ENCODE measurements around the gene KIF18A. TPM values are rescaled to one million over a fixed set of nuclear protein-coding genes. Genes with fewer than 3 reads are reported as not detected.

KIF18A gene
- total RNA-seq, 1 experiment from 2014 or later: 20.8 TPM

- intact Hi-C loops (cut with micrococcal nuclease; ENCODE audit: unreplicated experiment): no loop called here
- peaks cover 22% of the 10 kb centered on the region; the same call in 1 of the 2 replicates for H3K36me3 ChIP-seq (ENCODE audit: control insufficient read depth, insufficient read depth, low read length)
- no peaks in the 10 kb centered on the region for H3K9me3 ChIP-seq (ENCODE audit: control insufficient read depth, insufficient read depth, low read depth, low read length)
- H3K27me3 ChIP-seq (ENCODE audit: control insufficient read depth, insufficient read depth, low read length): no peaks in the 10 kb centered on the region
- no peak overlapping the region for H3K4me3 ChIP-seq (ENCODE audit: low read depth in 2 of 2, low read length in 2 of 2)
- CTCF ChIA-PET: interaction anchor here (0.6 kb wide), 1 partner anchor 378 kb away, joined by 6 read pairs; no protein-coding TSS in a partner anchor
- POLR2A ChIA-PET: interaction anchor here (0.6 kb wide), 1 partner anchor 29 kb away, joined by 9 read pairs; no protein-coding TSS in a partner anchor
- ATAC-seq: no peak
- no peak for DNase-seq (ENCODE audit: low read depth, low spot score)
- no peak overlapping the region for H3K27ac ChIP-seq (ENCODE audit: low read length)
- no peaks in the 10 kb centered on the region for H3K4me1 ChIP-seq (ENCODE audit: control insufficient read depth, insufficient read depth, low read length)
- no peak for TF ChIP-seq REST (IDR thresholded peaks at IDR 0.05; ENCODE audit: insufficient read depth in 1 of 2, low read depth in 2 of 2, low read length in 1 of 2)
- TF ChIP-seq SIN3A (IDR thresholded peaks at IDR 0.05; ENCODE audit: borderline replicate concordance, insufficient read depth, low read depth, low read length): no peak
- TF ChIP-seq CTCF (IDR thresholded peaks at IDR 0.05): no peak
- no TSS peak for BruUV-seq (replicated peaks)
- in situ Hi-C loops (cut with HindIII; ENCODE audit: low pct_unique_long_range_greater_than_20kb, low sequenced_read_pairs): no loop called here
Observed at GRCh38 chr11:28077521-28077920, 30.4 kb downstream of the KIF18A start.

- ATAC-seq (no peak), DNase-seq (ENCODE audit: low read depth, low spot score) (no peak)
- Histone ChIP-seq H3K27me3 (ENCODE audit: control insufficient read depth, insufficient read depth, low read length) (no peaks in the 10 kb centered on the region), H3K27ac (ENCODE audit: low read length) (no peak overlapping the region), H3K4me3 (ENCODE audit: low read depth in 2 of 2, low read length in 2 of 2) (no peak overlapping the region), H3K36me3 (ENCODE audit: control insufficient read depth, insufficient read depth, low read length) (peaks cover 14% of the 10 kb centered on the region; the same call in 1 of the 2 replicates), H3K4me1 (ENCODE audit: control insufficient read depth, insufficient read depth, low read length) (no peaks in the 10 kb centered on the region), H3K9me3 (ENCODE audit: control insufficient read depth, insufficient read depth, low read depth, low read length) (no peaks in the 10 kb centered on the region)
- no peak for TF ChIP-seq TCF7L2 (IDR thresholded peaks at IDR 0.05; ENCODE audit: low read depth, low read length)
- TF ChIP-seq REST (IDR thresholded peaks at IDR 0.05; ENCODE audit: insufficient read depth in 1 of 2, low read depth in 2 of 2, low read length in 1 of 2): no peak
- TF ChIP-seq POLR2AphosphoS5 (IDR thresholded peaks at IDR 0.05; ENCODE audit: low read depth, low read length): no peak
- POLR2A ChIA-PET: interaction anchor here (0.6 kb wide), 1 partner anchor 227 kb away, joined by 7 read pairs; no protein-coding TSS in a partner anchor
- intact Hi-C loops (cut with micrococcal nuclease; ENCODE audit: unreplicated experiment) (no loop called here), in situ Hi-C loops (cut with HindIII; ENCODE audit: low pct_unique_long_range_greater_than_20kb, low sequenced_read_pairs) (no loop called here)
- CTCF ChIA-PET: no interaction called here
- no TSS peak for BruUV-seq (replicated peaks)
Observed at GRCh38 chr11:28072321-28072720, 35.6 kb downstream of the KIF18A start.

Measured in Panc1 (cell line).